ENCODE results near the gene KRTAP10-4. TPM values are rescaled to one million over a fixed set of nuclear protein-coding genes. Genes with fewer than 3 reads are reported as not detected.
"Not testable (repeated sequence)": the region's sequence is repeated elsewhere in the genome, so short reads cannot be mapped to it uniquely, and the experiment has no call there.

KRTAP10-4 gene
- total RNA-seq, 1 donor from 2014 or later, result not detected

DNA sequence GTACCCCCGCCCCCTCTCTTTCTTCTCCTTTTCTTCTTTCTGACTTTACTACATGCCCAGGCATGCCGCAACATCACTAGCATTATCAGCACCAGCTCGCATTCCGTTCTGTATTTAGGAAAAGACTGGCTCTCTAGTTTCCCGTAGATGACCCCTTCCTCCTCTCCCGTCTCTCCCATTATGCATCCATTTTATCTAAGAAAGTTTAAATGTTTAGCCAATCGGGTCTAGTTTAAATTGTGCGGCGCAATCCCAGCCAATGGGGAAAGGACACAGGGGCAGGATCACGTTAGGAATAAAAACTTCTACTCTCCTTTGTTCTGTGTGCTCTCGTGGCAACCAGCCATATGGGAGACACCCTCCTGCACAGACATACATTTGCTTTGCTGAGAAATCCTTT lies 24.5 kb downstream of the KRTAP10-4 start:
- DNase-seq (ENCODE audit: low read depth in 2 of 2), result no peak

GRCh38 chr21:44599264-44600029 lies 25.9 kb downstream of the KRTAP10-4 start:
- DNase-seq (ENCODE audit: low read depth in 2 of 2), result no peak

- DNase-seq (ENCODE audit: low read depth in 2 of 2), result not testable (repeated sequence)
Observed at GRCh38 chr21:44600118-44600978, 26.8 kb downstream of the KRTAP10-4 start, which contains the start of gene KRTAP10-7. TSS of gene KRTAP10-7 (plus strand) at chr21:44600597. CDS start at chr21:44600622, 25 bp downstream.

- DNase-seq (ENCODE audit: low read depth in 2 of 2), result not testable (repeated sequence)
Observed at GRCh38 chr21:44601091-44601490, 27.6 kb downstream of the KRTAP10-4 start.

DNA sequence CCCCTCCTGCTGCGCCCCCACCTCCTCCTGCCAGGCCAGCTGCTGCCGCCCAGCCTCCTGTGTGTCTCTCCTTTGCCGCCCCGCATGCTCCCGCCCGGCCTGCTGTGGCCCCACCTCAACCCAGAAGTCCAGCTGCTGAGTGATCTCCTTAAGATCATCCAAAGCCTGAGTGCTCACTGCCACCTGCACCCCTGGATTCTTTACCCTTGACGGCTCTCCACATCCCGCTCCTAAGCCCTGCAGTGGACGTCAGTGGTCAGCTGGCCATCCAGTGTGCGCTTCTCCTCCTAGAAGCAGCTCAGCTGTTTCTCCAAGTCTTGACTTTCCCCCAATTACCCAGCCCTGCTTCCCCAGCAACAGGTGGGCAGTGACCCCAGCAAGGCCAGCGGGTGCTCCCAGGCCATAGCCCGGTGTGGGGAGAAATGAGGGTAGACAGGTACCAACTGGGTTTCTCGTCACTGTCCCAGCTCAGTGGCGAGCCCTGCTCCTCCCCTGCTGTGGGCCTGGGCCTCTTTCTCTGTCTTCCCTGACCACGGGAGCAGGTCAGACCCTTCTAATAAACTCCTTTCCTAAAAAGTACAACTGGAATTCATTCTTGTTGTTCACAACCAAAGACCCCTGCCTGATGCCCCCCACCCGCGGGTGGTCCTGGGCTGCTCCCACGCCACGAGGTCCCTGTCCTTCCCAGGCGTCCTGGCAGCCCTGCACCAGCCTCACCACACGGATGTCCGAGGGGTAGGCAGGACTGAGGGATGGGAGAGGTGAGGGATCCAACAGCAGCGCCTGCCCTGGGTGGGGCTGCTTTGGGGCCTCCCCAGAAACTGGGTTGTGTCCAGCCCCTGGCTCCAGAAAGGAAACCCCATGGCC lies 28.3 kb downstream of the KRTAP10-4 start:
- no peak for DNase-seq (ENCODE audit: low read depth in 2 of 2)

GRCh38 chr21:44602463-44602850 lies 28.9 kb downstream of the KRTAP10-4 start:
- DNase-seq (ENCODE audit: low read depth in 2 of 2), result no peak

DNA sequence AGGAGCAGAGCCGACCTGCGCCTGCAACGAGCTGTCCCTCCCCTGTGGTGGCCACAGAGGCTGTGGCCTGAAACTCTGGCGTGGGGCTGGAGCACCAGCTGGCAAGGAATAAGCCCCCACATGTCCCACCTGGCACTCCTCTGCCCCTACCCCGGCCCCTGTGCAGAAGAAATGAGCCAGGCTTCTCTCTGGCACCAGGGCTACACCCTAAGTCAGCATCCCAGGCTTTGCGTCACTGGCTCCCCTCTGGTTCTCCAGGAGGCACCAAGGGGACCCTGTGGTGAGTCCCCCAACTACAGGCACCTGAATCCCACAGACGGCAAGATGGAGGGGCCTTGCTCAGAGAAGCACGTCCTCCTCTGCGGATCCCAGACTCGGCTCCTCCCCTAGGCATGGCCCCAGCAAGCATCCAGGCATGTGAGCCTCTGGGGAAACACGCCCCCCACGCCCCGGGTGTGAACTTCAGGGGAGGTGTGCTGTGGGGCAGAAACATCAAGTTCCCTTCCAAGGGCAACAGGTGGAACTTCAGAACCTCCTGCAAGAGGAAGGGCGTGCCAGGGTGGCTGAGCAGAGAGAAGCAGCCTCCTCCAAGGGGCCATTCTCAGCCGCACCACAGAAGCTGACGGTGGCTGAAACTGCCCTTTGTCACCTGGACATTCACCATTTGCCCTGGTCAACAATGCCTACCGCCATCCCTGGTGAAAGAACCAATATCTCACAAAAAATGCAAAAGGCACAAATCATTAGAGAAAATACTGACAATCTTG lies 29.8 kb downstream of the KRTAP10-4 start:
- DNase-seq (ENCODE audit: low read depth in 2 of 2), result no peak

- no peak for DNase-seq (ENCODE audit: low read depth in 2 of 2)
Observed at GRCh38 chr21:44603911-44604310, 30.4 kb downstream of the KRTAP10-4 start.

DNA sequence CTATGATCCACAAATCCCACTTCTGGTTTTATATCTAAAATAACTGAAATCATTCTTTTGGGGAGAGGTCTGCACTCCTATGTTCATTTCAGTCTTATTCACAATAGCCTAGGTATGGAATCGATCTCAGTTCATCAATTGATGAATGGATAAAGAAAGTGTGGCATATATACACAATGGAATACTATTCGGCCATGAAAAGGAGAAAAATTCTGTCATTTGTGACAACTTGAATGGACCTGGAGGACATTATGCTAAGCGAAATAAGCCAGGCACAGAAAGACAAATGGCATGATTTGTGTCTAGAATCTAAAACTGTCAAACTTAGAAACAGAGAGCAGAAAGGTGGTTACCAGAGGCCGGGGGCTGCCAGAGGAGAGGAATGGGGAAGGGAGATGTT lies 33.0 kb downstream of the KRTAP10-4 start:
- DNase-seq (ENCODE audit: low read depth in 2 of 2), result no peak

- no peak for DNase-seq (ENCODE audit: low read depth in 2 of 2)
Observed at GRCh38 chr21:44609193-44609592, 35.7 kb downstream of the KRTAP10-4 start.

DNA sequence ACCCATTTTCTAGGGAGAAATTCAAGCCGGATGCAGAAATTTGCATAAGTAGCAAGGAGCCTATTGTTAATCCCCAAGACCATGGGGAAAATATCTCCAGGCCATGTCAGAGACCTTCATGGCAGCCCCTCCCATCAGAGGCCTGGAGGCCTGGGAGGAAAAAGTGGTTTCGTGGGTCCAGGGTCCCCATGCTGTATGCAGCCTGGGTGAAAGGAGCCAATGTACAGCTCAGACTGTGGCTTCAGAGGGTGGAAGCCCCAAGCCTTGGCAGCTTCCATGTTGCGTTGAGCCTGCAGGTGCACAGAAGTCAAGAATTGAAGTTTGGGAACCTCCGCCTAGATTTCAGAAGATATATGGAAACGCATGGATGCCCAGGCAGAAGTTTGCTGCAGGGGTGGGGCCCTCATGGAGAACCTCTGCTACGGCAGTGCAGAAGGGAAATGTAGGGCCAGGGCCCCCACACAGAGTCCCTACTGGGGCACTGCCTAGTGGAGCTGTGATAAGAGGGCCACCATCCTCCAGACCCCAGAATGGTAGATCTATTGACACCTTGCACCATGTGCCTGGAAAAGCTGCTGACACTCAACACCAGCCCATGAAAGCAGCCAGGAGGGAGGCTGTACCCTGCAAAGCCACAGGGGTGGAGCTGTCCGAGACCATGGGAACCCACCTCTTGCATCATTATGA lies 36.8 kb downstream of the KRTAP10-4 start:
- not testable (repeated sequence) for DNase-seq (ENCODE audit: low read depth in 2 of 2)

DNA sequence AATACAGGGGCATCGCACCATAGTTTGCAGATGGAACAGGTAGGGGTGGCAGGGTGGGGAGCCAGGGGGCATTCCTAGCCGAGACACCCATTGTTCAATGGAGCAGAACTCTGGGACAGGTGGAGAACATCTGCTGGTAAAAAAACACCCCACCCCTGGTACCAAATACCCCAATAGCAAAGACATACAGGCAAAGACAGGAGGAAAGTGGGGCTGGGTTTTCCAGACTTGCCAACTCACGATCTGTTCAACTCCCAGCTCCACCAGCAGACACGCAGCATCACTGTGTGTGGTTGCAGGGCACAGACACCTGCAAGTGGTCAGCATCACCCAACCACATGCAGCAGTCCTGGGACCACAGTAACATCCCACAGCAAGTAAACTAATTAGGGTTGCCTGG lies 38.0 kb downstream of the KRTAP10-4 start:
- no peak for DNase-seq (ENCODE audit: low read depth in 2 of 2)

- DNase-seq (ENCODE audit: low read depth in 2 of 2), result no peak
Observed at GRCh38 chr21:44612029-44612486, 38.5 kb downstream of the KRTAP10-4 start, which contains the start of gene KRTAP10-8. TSS of gene KRTAP10-8 (plus strand) at chr21:44612079. CDS start at chr21:44612101, 22 bp downstream.

DNA sequence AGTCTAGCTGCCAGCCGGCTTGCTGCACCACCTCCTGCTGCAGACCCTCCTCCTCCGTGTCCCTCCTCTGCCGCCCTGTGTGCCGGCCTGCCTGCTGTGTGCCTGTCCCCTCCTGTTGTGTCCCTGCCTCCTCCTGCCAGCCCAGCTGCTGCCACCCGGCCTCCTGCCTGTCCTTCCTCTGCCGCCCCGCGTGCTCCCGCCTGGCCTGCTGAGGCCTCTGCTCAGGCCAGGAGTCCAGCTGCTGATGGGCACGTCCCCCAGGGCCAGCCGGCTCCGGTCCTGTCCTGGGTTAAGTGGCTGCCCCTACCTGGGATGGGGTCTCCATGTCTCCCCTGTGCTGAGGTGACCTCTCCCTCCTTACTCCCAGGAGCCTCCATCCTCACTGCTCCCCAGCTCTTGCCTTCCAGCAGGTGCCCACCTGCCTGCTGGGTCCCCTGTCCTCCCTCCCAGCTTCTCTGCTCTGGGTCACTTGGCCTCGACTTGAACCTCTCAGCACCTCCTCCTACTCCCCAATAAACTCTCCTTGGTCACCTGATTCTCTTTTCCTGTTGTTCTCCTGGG lies 39.2 kb downstream of the KRTAP10-4 start:
- no peak for DNase-seq (ENCODE audit: low read depth in 2 of 2)

DNA sequence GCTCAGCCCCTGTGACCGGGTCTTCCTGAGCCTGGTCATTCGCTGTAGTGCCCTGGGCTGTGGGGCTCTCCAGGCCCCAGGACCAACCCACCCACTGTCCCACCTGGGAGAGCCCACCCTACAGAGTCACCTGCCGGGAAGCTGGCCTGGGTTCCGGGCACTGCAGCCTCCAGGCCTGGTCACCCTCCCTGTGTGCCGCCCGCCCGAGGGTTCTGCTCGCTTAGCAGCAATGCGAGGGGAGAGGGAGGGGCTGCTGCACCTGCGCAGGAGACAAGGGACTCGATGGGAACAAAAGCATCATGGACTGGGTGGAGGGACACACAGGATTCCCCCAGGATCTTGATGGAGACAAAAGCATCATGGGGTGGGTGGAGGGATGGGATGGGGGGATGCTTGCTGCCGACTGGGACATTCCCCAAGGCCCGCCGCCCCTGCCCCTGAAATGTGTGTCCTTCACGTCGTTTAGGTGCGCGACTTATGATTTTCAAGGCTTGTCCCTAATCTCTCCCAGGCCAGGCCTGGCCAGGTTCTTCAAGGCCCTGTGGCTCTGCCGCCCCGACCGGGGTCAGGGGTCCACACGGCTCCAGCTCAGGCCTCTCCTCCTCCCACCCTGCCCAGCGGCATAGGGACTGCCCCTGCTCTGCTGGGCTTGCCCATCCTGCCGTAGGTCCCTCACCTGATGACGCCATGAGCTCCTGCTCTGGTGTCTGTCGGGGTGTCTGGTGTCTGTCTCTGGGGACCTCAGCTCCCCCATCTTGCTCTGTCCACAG lies 40.0 kb downstream of the KRTAP10-4 start:
- no peak for DNase-seq (ENCODE audit: low read depth in 2 of 2)

DNA sequence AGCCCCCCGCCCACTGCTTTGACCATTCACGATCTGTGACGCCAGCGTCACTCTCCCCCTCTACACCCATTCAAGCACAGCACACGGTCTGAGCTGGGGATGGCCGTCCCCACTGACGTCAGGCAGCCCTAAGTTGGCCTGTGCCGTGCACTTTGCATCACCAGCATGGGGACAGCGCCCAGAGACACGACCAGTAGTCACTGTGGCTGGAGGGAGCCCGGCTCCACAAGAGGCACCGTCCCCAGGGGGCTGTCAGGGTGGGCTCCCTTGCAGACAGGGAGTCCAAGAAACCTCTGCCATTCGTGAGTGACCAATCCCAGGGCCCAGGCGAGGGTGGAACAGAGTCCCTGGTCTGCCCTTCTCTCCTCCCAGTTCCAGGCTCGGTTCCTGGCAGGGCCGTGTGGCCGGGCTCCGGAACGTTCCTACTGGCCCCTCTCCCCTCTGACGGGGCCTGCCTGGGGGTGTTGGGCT lies 40.7 kb downstream of the KRTAP10-4 start:
- DNase-seq (ENCODE audit: low read depth in 2 of 2), result no peak

DNA sequence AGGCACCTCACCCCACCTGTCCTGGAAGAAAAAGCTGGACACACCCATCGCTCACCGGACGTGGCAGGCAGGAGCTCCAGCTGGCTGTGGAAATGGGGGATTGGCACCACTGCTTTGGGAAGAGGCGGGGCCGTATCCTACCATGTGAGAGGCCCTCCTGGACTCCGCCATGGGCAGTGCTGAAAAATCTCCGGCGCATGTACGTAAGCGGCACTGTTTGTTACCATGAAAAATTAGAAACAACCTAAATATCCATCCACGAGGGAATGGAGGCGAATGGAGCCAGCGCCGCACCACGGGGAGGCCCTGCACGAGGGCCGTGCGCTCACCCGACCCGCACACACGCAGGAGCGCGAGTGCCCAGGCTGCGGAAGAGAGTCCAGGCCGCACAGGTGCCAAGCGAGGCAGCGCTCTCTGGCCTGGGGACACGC lies 41.4 kb downstream of the KRTAP10-4 start:
- no peak for DNase-seq (ENCODE audit: low read depth in 2 of 2)

DNA sequence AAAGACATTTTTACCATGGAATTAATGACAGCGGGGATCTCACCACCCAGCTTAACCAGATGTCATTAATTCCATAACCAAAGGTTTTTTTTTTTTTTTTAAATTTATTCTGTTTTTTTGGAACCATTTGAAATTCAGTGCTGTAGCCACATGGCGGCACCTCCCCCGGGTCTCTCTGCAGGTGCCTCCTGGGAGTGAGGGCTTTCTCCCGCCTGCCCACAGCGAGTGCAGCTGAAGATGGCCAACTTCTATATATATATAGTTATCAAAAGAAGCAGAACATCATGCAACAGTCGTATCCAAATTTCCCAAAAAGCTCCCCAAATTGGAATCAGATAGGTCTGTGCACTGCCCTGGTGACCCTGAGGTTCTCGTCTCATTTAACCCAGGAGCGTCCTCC lies 41.9 kb downstream of the KRTAP10-4 start:
- DNase-seq (ENCODE audit: low read depth in 2 of 2), result no peak
